Uterus (tissue), 2 donors: ENCODE results near the gene NRXN3.

Experiments used
- CTCF ChIP-seq, 4 experiments: fragments of 200-600 bp in 2 of 4; fragments of 450-650 bp in 2 of 4; sonication (generic) in 2 of 4; IDR thresholded peaks; one replicate each; pipeline ENCODE4 v1.5.1; 2016 to 2019; ENCODE audit warnings: antibody characterized with exemption in 4 of 4, mild to moderate bottlenecking in 2 of 4, moderate library complexity in 1 of 4
- POLR2A ChIP-seq, 2 donors: fragments of 450-650 bp; IDR thresholded peaks; one replicate each; pipeline ENCODE4 v1.6.1; 2016; ENCODE audit warnings: antibody characterized with exemption in 2 of 2, mild to moderate bottlenecking in 1 of 2, moderate library complexity in 1 of 2

- no peak for TF ChIP-seq CTCF (IDR thresholded peaks at IDR 0.05)
- no peak for TF ChIP-seq POLR2A (IDR thresholded peaks at IDR 0.05)
Observed at GRCh38 chr14:79281244-79282152, 1111.3 kb downstream of the NRXN3 start.
